ENCODE measurements around the gene IL19.

Gene IL19

GRCh38 chr1:206803221-206803730 is 32.7 kb downstream of the IL19 start:
- DNase-seq: no peak

- DNase-seq: no peak
These were observed 33.7 kb downstream of the IL19 start for GRCh38 chr1:206804156-206804737.

- DNase-seq: no peak
These were observed 34.8 kb downstream of the IL19 start for GRCh38 chr1:206805357-206805756.

- DNase-seq: no peak
These were observed 38.0 kb downstream of the IL19 start for GRCh38 chr1:206808615-206809014.

GRCh38 chr1:206809504-206810084 is 39.0 kb downstream of the IL19 start:
- DNase-seq: no peak

- DNase-seq: no peak
These were observed 41.9 kb downstream of the IL19 start for GRCh38 chr1:206812471-206812870.

- DNase-seq: no peak
These were observed 44.3 kb downstream of the IL19 start for GRCh38 chr1:206814716-206815341.

- no peak for DNase-seq
These were observed 46.1 kb downstream of the IL19 start for GRCh38 chr1:206816390-206817287.

- DNase-seq: no peak
These were observed 50.9 kb downstream of the IL19 start for GRCh38 chr1:206821493-206821892.

GRCh38 chr1:206823727-206824126 is 53.2 kb downstream of the IL19 start:
- no peak for DNase-seq

- DNase-seq: no peak
These were observed 53.8 kb downstream of the IL19 start for GRCh38 chr1:206824331-206824730.

GRCh38 chr1:206826394-206826793 is 55.8 kb downstream of the IL19 start:
- DNase-seq: no peak

GRCh38 chr1:206828061-206828460 is 57.5 kb downstream of the IL19 start:
- DNase-seq: no peak

GRCh38 chr1:206828765-206829164 is 58.2 kb downstream of the IL19 start:
- no peak for DNase-seq

GRCh38 chr1:206829282-206829681 is 58.7 kb downstream of the IL19 start:
- no peak for DNase-seq

- no peak for DNase-seq
These were observed 59.3 kb downstream of the IL19 start for GRCh38 chr1:206829875-206830274.

- no peak for DNase-seq
These were observed 61.1 kb downstream of the IL19 start for GRCh38 chr1:206831650-206832049.

GRCh38 chr1:206832352-206832880 is 61.8 kb downstream of the IL19 start:
- no peak for DNase-seq

- no peak for DNase-seq
These were observed 62.6 kb downstream of the IL19 start for GRCh38 chr1:206833106-206833680.

GRCh38 chr1:206833801-206834200 is 63.2 kb downstream of the IL19 start:
- no peak for DNase-seq

GRCh38 chr1:206834217-206834616 is 63.6 kb downstream of the IL19 start:
- no peak for DNase-seq

- DNase-seq: no peak
These were observed 64.1 kb downstream of the IL19 start for GRCh38 chr1:206834711-206835110.

- DNase-seq: no peak
These were observed 64.6 kb downstream of the IL19 start for GRCh38 chr1:206835186-206835585.

All from retina (tissue), 1 donor.